DND-41 (cell line): ENCODE data around the gene MCU.

Source experiments
- CTCF ChIP-seq: IDR thresholded peaks from 2 replicates; pipeline ENCODE4 v1.5.1; 2012; ENCODE audit warnings: borderline replicate concordance, low read length, moderate library complexity, mild to moderate bottlenecking; ENCODE audit not compliant: poor library complexity, severe bottlenecking; ENCODE audit errors: extremely low read depth
- EZH2 ChIP-seq: IDR thresholded peaks from 3 replicates; pipeline ENCODE4 v1.6.1; 2012; ENCODE audit warnings: borderline replicate concordance, low read depth, mild to moderate bottlenecking, moderate library complexity, low read length, inconsistent platforms; ENCODE audit not compliant: severe bottlenecking

GRCh38 chr10:72654720-72655119, 37.2 kb upstream of the MCU start:
- TF ChIP-seq CTCF (no peak), EZH2 (no peak)
